Colon (tissue), 2 donors: ENCODE data around the gene NEO1.
"Not testable (repeated sequence)": the region's sequence is repeated elsewhere in the genome, so short reads cannot be mapped to it uniquely, and the experiment has no call there.

ENCODE experiments used
- FAIRE-seq: peaks from 2 replicates; lab custom pipeline; 2012; peaks lifted over from hg19 to GRCh38; lab: Jason Lieb, UNC
- donor health status: control.
- donor health status: control.

Gene NEO1

GRCh38 chr15:73141216-73141900 is 89.1 kb downstream of the NEO1 start:
- FAIRE-seq = no peak

- no peak for FAIRE-seq
These were observed 90.8 kb downstream of the NEO1 start for GRCh38 chr15:73142802-73143762.

GRCh38 chr15:73143763-73144155 is 91.5 kb downstream of the NEO1 start:
- no peak for FAIRE-seq

- no peak for FAIRE-seq
These were observed 94.2 kb downstream of the NEO1 start for GRCh38 chr15:73146419-73146818.

GRCh38 chr15:73150831-73151230 is 98.6 kb downstream of the NEO1 start:
- FAIRE-seq = no peak

- FAIRE-seq = no peak
These were observed 100.8 kb downstream of the NEO1 start for GRCh38 chr15:73153024-73153423.

GRCh38 chr15:73153447-73153846 is 101.2 kb downstream of the NEO1 start:
- FAIRE-seq = no peak

GRCh38 chr15:73156431-73157191 is 104.3 kb downstream of the NEO1 start:
- no peak for FAIRE-seq

GRCh38 chr15:73161546-73161945 is 109.3 kb downstream of the NEO1 start:
- no peak for FAIRE-seq

- FAIRE-seq = no peak
These were observed 113.2 kb downstream of the NEO1 start for GRCh38 chr15:73165435-73165834.

GRCh38 chr15:73165844-73166243 is 113.6 kb downstream of the NEO1 start:
- no peak for FAIRE-seq

GRCh38 chr15:73166711-73167110 is 114.4 kb downstream of the NEO1 start:
- FAIRE-seq = not testable (repeated sequence)

GRCh38 chr15:73168487-73168886 is 116.2 kb downstream of the NEO1 start:
- no peak for FAIRE-seq

GRCh38 chr15:73171711-73172110 is 119.4 kb downstream of the NEO1 start:
- FAIRE-seq = no peak

GRCh38 chr15:73172508-73172907 is 120.2 kb downstream of the NEO1 start:
- FAIRE-seq = no peak

- no peak for FAIRE-seq
These were observed 121.9 kb downstream of the NEO1 start for GRCh38 chr15:73174171-73174570.

GRCh38 chr15:73175382-73175781 is 123.1 kb downstream of the NEO1 start:
- no peak for FAIRE-seq

GRCh38 chr15:73176598-73176997 is 124.3 kb downstream of the NEO1 start:
- no peak for FAIRE-seq

- FAIRE-seq = no peak
These were observed 130.8 kb downstream of the NEO1 start for GRCh38 chr15:73183071-73183470.

- no peak for FAIRE-seq
These were observed 137.9 kb downstream of the NEO1 start for GRCh38 chr15:73190189-73190601.

GRCh38 chr15:73195166-73195565 is 142.9 kb downstream of the NEO1 start:
- FAIRE-seq = no peak

GRCh38 chr15:73196113-73196512 is 143.8 kb downstream of the NEO1 start:
- no peak for FAIRE-seq

- FAIRE-seq = no peak
These were observed 148.1 kb downstream of the NEO1 start for GRCh38 chr15:73200339-73200738.
